Measurements from ENCODE around the gene FUT1.
A peak's percentile ranks its signal among the peaks of the same experiment; 100 is the strongest.

Gene FUT1

DNA sequence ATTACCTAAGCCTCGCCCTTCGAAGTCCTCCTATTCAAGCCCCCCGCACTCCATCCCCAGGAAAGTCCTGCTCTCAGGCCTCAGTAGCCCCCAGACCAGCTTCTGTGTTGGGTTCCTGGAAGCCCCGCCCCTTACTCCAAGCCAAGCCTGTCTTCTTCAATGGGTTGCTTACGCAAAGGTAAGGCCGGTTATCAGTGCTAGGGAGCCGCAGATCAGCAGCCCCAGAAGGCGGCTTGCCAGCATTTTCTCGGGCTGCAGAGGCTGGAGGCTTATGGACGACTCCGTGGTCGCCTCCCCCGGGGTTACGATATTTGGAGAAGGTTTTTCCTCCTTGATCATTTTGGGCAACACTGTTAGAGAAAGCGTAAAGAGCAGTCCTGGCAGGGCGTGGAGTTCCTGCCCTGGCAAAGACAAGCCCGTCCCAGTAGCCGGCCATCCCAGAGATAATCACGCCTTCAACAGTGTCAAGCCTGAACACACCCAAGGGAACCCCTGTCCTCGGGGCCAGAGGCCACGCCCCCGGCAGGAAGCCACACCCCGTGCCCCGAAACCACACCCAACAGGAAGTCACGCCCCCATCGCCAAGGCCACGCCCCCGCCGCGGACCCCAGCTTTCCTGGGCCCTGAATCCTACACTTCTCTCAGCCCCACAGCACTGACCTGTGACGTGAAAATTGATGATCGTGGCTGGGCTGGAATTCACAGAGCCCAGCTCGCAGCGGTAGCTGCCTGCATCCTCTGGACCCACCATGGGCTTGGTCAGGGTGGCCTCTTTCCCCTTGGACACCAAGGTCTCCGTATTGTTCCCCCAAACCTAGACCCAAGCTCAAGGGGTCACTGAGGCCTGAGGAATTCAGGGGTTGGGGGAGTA lies 11.1 kb downstream of the FUT1 start:
- peak; percentile 60 for DNase-seq (ENCODE audit: low spot score)

DNA sequence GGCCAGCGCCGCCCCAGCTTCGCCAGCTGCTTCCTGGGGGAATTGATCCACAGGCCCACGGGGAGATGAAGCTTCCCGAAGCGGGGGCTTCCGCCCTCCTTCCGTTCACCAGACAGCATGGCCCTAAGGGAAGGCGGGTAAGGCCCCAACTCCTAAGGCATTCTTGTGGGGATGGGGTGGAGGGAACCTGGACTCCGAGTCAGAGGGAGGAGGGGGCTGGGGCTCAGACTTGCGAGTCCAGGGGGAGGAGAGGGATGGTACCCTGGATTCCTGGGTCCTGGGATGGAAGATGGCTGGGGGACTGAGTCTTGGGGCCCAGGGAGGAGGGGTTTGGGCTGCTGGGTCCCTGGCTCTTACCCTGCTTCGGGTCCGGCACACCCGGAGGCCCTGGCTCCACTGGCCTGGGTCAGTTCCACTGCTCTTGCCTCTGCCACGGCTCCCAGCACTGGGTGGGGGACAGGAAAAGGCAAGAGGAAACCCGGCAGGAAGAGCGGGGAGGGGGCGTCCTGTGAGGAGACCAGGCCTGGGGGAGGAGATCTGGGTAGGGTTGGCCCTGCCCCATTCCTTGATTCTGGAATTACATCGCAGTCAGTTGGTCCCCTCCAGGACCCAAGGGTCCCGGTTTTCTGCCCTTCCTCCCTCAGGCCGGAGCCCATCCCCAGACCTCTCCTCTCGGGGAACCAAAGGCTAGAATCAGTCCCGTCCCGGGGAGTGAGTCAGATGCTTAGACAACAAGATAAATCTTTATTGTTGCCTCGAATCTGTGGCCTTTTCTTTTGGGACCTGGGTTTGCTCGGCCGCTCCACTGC lies 12.1 kb downstream of the FUT1 start, which contains the start of gene RASIP1:
Gene RASIP1 (minus strand): TSS at position 447 of the 809 bp plus-strand sequence. CDS start 328 bp downstream, at position 119.
- peak; percentile 20 for DNase-seq (ENCODE audit: low spot score)

DNA sequence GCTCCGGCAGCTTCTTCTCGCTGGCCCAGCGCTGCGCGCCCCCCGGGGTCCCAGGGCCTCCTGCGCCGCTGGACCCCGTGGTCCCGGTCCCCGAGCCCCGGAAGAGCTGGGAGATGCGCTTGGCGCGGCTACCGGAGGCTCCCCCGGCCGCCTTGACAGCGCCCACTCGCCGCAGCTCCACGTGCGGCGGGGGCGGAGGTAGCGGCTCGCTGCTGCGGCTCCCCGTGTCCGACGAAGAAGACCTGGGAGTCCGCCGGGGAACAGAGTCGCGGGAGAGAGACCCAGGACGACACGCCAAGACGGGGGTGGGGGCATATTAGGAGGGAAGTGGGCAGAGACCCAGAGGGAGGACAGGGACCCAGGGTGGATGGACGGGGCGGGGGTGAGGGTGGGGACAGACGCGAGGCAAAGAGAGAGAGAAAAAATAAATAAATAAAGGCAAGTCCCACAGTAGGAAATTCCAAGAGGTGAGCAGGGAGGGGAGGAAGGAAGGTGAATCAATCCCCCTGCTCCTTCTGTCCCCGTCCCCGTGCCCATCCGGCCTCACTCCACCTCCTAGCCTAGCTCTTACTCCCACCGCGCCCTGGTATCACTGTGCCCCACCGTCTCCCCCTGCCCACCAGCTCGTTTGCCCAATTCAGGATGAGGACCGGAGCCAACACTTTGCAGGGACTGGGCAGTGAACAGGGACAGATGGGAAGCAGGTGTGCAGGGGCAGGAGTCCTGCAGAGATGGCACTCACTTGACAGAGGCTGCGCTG lies 12.9 kb downstream of the FUT1 start:
- DNase-seq (ENCODE audit: low spot score): peak; percentile 55

DNA sequence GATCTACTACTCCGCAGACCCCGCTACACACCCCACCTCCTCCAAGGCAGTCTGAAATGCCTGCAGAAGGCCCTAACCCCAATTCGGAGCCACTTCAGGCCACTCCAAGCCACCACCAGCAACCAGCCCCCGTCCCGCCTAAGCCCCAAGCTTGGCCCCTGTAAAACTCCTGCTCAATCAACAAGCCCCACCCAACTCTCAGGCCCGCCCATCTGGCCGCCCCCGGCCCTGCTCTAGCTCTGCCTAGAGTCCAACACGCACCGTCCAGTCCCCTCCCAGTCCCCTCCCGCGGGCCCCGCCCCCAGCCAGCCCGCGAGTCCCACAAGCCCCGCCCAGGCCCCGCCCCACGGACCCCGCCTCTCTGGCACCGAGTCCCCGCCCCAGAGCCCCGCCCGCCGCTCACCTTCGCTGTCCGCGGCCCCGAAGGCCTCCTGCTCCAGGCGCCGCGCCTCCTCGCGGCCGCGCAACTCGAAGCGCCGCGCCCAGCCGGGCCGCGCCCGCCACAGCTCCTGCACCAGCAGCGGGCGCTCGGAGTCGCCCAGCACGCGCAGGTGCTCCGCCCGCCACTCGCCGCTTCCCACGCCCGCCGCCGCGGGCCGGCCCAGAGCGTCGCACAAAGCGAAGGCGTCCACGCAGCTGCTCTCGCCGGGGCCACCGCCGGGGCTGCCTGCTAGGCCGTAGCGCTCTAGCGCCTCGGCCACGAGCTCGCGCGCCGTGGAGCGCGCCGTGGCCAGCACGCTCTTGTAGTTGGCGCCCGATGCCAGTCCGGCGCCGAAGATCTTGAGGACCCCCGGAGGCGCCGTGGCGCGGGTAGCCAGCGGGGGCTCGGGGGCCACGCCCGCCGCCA lies 13.7 kb downstream of the FUT1 start:
- peak; percentile 93 for DNase-seq (ENCODE audit: low spot score)

DNA sequence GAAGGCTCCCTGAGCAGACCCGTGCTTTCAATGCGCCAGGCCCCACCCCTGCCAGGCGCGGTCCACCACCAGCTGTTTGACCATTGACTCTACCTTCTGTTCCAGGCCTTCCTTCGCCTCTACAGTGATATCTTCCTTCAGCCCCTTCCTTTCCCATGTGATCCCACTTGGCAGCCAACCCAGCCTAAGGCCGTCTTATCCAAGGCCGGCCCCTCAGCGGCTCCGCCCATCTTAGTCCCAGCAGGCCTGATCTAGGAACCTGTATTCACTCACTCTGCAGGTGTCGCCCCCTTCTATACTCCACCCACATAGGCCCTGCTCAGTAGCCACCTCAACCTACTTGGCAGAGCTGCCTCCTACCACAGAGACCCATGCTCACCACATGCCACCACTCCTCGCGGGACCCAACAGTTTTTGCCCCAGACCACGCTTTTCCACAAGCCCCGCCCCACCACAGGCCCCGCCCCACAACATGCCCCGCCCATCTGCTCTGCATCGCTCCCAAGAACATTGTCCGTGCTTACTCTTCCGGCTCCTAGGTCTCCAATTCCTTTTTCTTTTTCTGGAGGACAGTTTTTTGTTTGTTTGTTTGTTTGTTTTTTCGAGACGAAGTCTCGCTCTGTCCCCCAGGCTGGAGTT lies 15.0 kb downstream of the FUT1 start:
- peak; percentile 60 for DNase-seq (ENCODE audit: low spot score)

DNA sequence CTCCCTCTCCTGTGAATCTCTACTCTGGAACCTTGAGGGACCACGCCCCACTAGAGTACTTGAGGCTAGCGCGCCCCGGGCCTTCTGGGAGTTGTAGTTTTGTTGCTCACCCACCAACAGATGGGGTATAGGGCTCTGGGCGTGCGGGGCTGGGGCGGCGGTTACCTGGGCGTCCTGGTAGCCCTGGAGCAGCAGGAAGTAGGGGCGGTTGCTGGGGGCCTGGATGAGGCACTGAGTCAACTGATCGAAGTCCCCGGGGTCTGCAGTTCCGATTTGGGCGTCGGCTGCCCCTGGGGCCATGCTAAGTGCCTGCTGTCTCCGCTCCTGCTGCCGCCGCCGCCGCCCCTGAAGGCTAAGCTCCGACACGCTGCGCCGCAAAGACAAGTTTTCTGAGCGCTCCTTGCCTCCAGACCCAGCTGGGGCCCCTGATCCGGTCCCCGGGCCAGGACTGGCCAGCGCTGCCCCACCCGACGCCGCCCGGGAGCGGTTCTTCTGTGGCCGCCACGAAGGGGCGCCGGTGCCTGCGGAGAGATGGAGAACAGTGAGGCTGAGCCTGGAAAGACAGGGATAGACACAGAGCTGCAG lies 17.3 kb downstream of the FUT1 start:
- peak; percentile 65 for DNase-seq (ENCODE audit: low spot score)

DNA sequence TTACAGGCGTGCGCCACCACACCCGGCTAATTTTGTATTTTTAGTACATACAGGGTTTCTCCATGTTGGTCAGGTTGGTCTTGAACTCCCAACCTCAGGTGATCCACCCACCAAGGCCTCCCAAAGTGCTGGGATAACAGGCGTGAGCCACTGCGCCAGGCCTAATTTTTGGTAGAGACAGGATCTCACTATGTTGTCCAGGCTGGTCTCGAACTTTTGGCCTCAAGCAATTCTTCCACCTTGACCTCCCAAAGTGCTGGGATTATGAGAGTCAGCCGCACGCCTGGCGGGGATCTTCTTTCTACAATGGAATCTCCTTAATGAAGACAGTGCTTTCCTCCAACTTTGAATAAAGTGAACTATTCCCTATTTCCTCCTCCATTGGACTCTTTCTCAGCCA lies 17.8 kb downstream of the FUT1 start:
- DNase-seq (ENCODE audit: low spot score): no peak

DNA sequence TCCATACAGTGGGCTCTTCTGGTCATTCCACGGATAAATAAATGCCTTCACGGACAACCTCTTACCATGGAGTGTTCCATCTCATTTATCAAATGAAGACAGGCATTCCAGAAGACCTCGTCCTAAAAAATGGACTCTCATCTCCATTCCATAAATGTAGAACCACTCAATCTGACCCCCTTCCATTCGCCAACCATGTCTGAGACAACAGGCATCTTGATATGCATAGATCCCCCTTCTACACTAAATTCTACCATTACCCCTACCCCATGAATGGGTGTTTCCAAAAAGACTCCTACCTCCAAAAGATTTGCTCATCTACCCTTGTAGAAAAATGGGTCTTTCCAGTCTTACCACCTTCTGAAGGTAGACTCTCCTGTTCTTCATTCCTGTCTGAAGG lies 21.0 kb downstream of the FUT1 start:
- no peak for DNase-seq (ENCODE audit: low spot score)

DNA sequence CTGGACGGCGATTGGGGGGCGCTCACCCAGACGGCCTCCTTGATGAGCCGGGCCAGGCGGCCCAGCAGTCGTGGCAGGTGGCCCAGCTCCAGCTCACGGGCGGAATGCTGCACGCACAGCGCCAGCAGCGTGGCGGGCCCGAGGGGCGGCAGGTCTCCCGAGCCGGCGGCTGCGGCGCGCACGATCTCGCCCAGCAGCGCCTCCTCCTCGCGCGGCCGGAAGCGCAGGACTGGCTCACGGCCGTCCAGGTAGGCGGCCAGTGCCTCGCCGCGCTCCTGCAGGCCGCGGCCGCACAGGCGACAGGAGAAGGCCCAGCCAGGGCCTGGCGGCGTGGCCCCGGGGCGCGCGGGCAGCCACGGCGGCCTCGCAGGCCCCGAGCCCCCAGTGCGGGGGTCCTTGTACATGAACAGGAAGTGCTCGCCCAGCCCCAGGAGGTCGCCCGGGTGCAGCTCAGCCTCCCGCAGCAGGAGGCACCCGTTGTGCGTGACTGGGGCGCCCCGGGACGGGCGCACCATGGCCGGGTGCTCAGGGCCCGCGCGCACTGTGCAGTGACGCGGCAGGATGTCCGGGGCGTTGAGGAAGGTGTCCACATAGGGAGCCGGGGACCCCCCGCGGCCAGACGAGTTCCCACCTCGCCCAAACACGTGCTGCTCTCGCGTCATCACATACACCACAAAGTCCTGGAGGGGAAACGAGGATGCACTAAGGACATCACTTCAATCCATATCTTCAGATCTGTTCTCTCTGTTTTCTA lies 23.4 kb downstream of the FUT1 start:
- DNase-seq (ENCODE audit: low spot score): no peak

DNA sequence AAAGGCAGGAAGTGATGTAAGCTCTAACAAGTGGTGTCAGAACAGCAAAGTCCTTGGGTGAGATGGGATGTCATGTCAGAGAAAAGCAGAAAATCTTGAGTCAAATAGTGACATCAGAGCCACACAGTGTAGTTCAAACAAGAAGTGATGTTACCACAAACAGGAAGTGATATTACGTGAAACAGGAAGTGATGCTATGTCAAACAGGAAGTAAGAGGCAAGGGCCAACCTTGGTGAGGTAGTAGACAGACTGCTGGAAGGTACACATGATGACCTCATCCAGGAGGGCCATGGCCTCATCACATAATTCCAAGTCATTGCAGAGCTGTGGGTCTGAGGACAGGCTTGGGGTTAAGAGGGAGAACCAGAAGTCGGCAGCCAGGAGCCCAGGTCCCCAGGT lies 25.9 kb downstream of the FUT1 start:
- DNase-seq (ENCODE audit: low spot score): no peak

DNA sequence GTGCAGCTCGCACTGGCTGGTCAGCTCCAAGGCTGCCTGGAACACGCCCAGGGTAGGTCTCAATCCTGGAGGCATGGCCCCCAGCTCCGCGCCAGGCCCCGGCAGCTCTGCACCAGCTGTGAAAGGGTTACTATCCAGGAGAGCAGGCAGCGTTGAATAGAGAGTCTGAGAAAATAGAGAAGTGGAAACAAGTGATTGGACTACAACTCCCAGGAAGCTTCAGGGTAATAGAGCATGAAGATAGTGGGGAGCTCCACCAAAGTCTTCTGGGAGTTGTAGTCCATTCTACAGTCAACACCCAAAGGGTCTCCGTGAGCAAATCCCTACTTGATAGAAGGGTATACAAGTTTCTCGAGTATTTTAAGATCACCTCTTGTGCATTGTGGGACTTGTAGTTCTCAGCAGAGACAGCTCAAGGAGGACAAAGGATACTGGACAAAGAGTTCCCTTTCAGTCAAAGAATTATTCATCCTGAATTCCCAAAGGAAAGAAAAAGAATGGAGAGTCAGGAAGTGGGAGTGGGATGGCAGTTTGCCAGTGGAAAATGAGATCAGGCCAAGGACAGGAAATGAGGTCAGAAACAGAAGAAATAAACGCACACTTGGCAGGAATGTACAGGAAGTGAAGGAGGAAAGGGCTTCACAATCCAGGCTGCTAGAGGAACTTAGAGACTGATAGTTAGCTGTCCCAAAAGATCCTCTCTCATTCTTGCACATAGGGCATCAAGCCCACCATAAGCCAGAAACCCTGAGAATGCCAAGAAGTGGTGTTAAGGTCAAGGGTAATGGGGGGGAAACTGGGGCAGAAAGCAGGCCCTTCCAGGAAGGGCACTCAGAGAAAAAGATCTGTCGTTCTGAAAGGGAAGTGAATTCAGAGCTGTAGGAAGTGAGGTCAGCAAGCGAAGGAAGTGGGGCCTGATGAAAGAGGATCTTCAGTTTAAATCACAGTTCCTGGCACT lies 27.4 kb downstream of the FUT1 start:
- peak; percentile 84 for DNase-seq (ENCODE audit: low spot score)

DNA sequence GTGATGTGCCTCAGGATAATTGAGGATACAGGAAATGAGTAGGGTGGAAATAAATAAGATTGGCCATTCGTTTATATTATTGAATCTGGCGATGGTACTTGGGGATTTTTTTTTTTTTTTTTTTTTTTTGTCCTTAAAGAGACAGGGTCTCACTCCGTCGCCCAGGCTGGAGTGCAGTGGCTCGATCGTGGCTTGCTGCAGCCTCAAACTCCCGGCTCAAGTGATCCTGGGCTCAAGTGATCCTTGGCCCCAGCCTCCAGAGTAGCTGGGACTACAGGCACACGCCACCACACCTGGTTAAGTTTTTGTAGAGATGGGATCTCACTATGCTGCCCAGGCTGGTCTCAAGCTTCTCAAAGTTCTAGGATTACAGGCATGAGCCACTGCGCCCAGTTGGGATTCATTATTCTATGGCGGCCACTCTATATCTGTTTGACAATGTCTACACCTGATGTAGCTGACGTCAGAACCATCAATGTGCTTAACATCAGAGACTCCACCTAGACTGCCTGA lies 30.2 kb downstream of the FUT1 start:
- no peak for DNase-seq (ENCODE audit: low spot score)

DNA sequence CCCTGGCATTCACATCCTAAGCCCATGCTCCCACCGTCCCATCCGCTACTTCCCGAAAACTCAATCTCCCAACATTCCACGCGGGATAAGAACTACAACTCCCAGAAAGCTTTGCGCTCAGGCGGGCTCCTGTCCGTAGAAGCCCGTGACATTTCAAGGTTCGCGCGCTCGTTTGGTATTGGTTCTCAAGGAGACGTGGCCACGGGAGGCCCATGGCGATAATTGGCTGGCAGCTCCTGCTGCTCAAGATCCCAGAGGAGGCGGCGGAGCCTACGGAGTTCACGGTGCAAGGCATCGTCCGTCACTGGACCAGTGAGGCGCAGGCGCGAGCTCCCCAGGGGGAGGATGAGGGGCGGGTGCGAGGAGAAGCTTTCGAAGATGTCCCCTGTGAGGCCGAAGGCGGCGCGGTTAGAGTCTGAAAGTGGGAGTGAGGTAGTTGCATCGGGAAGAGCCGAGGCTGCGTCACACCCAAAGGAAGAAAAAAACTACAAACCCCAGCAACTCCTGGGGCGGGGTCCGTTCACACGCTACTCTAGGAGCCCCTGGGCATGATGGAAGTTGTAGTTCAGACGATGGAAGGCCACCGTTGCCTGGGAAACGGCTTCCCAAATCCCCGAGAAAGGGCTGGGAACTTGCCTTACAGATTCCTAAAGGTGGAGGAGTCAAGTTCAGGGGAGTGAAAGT lies 31.7 kb downstream of the FUT1 start:
- DNase-seq (ENCODE audit: low spot score): peak; percentile 100

DNA sequence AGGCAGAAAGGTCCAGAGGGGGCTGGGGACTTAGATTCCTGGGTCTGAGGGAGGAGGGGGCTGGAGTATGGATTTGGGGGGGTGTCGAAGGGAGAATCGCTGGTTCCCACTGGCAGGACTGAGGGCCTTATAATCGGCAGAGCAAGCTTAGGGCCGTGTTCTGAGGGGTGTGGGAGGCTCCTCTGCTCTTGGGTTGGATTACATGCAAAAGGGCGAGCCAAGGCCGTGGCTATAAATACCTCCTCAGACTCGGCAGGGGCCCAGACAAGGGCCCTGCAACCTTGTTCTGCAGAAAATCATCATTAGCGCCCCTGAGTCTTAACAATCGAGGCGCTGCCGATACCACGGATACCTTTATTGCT lies 32.2 kb downstream of the FUT1 start:
- no peak for DNase-seq (ENCODE audit: low spot score)

DNA sequence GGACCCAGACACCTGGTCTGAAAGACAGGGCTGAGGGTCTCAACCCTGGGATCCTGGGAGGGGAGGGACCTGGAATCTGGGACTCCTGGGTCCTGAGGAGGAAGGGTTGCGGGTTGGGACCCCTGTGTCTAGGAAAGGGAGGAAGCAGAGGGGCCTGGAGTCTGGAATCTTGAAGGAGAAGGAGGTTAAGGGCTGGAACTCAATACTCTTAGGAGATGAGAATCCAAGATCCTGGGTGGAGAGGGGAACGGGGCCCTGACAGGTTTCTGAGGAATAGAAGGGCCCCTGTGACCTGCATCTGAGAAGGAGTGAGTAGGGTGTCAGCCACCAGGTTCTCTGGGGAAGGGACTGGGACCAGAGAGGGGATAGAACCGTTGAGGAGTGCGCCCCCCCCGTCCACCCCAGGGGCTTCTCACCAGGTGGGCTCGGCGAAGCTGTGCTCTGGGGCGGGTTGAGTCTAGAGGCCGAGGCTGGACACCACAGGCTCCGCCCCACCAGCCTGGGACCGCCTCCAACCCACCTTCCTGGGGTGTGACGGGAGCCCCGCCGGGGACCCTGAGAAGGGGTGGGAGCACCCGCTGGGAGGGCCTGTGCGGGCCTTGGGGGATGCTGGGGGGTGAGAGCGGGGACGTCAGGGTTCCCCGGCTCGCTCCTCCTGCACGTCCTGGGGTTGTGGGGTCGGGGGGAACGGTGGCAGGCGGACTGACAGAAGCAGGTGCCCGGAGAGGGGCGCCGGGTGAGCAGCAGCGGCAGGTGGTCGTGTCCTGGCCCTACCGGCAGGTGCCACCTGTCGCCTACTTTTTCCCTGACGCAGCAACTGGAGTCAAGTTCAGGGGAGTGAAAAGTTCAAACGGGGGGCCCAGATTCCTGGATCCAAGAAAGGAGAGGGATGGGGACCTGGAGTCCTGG lies 32.9 kb downstream of the FUT1 start, which contains the start of gene MAMSTR:
Gene MAMSTR (minus strand): TSS at position 463 of the 909 bp plus-strand sequence. CDS start 694 bp downstream, outside the sequence.
- DNase-seq (ENCODE audit: low spot score): no peak

DNA sequence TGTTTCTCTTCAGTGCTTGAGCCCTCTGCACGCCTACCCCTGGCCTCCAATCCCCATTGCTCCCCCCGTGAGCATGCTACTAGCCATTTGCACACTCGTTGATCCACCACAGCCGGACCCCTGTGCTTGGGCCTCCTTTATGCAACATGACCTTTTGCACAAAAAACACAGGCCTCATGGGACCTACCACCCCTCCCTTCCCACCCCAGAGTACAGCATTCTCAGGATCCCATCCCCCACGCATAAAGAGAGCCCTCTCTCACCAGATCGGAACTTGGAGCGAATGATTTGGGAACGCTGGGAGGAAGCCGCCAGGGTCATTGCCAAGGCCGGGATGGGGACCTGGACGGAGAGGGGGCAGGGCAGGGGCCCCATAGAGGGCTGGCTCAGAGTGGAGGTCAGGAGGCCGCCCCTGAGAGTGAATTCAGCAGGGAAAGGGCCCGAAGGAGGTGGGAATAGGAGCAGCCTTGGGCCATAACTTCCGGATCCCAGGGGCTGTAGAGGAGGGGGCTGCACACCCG lies 33.7 kb downstream of the FUT1 start:
- DNase-seq (ENCODE audit: low spot score): no peak

All from cerebellar cortex (tissue), 1 donor.